ENCODE results near the gene BCL11B.

- no peak for TF ChIP-seq CSDC2 (CRISPR knock-in tag; IDR thresholded peaks at IDR 0.05)
- TF ChIP-seq ZNF8 (CRISPR knock-in tag; IDR thresholded peaks at IDR 0.05), result no peak
- TF ChIP-seq RARB (CRISPR knock-in tag; IDR thresholded peaks at IDR 0.05), result no peak
- TF ChIP-seq PATZ1 (CRISPR knock-in tag; IDR thresholded peaks at IDR 0.05; ENCODE audit: borderline replicate concordance), result no peak
- no peak for TF ChIP-seq ESRRG (CRISPR knock-in tag; IDR thresholded peaks at IDR 0.05)
- TF ChIP-seq CREB5 (CRISPR knock-in tag; IDR thresholded peaks at IDR 0.05; ENCODE audit: low read depth), result no peak
- TF ChIP-seq POU6F1 (CRISPR knock-in tag; IDR thresholded peaks at IDR 0.05; ENCODE audit: borderline replicate concordance, low read depth), result no peak
- TF ChIP-seq SNAI2 (CRISPR knock-in tag; IDR thresholded peaks at IDR 0.05), result no peak
- TF ChIP-seq ZFP3 (CRISPR knock-in tag; IDR thresholded peaks at IDR 0.05), result no peak
- TF ChIP-seq ZFP30 (CRISPR knock-in tag; IDR thresholded peaks at IDR 0.05), result no peak
Measured at GRCh38 chr14:99143793-99144192, 128.2 kb downstream of the BCL11B start.
